ENCODE results near the gene SLC7A5.

DNA sequence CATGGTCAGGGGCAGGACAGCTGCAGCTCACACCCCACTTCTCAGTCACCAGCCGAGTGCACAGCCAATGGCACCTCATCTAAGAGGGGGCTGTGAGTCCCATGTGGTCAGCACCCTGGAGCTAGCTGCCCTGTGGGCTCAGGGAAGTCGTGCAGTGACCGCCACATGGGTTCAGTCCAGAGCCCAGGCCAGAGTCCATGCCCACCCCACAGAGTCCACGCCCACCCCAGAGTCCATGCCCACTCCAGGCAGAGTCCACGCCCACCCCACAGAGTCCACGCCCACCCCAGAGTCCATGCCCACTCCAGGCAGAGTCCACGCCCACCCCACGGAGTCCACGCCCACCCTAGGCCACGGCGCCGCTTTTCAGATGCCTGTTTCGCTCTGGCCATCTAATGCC is 24.1 kb downstream of the SLC7A5 start:
- TF ChIP-seq POLR2A (IDR thresholded peaks at IDR 0.05) (no peak), EP300 (IDR thresholded peaks at IDR 0.05; ENCODE audit: low read depth) (no peak), POLR2AphosphoS5 (IDR thresholded peaks at IDR 0.05) (no peak)
- TF ChIP-seq, protein P1, sequence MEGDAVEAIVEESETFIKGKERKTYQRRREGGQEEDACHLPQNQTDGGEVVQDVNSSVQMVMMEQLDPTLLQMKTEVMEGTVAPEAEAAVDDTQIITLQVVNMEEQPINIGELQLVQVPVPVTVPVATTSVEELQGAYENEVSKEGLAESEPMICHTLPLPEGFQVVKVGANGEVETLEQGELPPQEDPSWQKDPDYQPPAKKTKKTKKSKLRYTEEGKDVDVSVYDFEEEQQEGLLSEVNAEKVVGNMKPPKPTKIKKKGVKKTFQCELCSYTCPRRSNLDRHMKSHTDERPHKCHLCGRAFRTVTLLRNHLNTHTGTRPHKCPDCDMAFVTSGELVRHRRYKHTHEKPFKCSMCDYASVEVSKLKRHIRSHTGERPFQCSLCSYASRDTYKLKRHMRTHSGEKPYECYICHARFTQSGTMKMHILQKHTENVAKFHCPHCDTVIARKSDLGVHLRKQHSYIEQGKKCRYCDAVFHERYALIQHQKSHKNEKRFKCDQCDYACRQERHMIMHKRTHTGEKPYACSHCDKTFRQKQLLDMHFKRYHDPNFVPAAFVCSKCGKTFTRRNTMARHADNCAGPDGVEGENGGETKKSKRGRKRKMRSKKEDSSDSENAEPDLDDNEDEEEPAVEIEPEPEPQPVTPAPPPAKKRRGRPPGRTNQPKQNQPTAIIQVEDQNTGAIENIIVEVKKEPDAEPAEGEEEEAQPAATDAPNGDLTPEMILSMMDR (IDR thresholded peaks at IDR 0.05) = no peak

All from transverse colon (tissue), 4 donors.